CD4-positive, alpha-beta memory T cell (primary cell): Measurements from ENCODE around the gene PCLO. TPM values are rescaled to one million over a fixed set of nuclear protein-coding genes. Genes with fewer than 3 reads are reported as not detected.

ENCODE experiments used
- CTCF ChIA-PET: fragments of 350-600 bp; sonication (Branson Sonifier 250); formaldehyde crosslinking; loops from one replicate; lab custom pipeline; 2021; ENCODE audit warnings: inconsistent platforms; ENCODE audit not compliant: partially characterized antibody; lab: Charles Lee
- POLR2A ChIA-PET: fragments of 350-600 bp; sonication (Branson Sonifier 250); formaldehyde crosslinking; loops from one replicate; lab custom pipeline; 2021; ENCODE audit not compliant: partially characterized antibody; lab: Charles Lee
- DNase-seq, 5 donors: peaks; one replicate each; pipeline versions ENCODE4 v3.0.0 to v3.0.0-alpha.2; 2020 to 2022; ENCODE audit warnings: mixed read lengths in 1 of 5
- H3K27ac ChIP-seq: one replicate; pipeline ENCODE4 v1.7.0; 2013; ENCODE audit warnings: low read depth, low read length
- H3K27me3 ChIP-seq: 2 replicates; pipeline ENCODE4 v1.7.0; 2013; ENCODE audit warnings: mild to moderate bottlenecking, low read length, moderate library complexity; ENCODE audit not compliant: insufficient read depth
- H3K36me3 ChIP-seq: 2 replicates; pipeline ENCODE4 v1.7.0; 2013; ENCODE audit warnings: mild to moderate bottlenecking, low read length, moderate library complexity; ENCODE audit not compliant: insufficient read depth
- H3K4me1 ChIP-seq: 2 replicates; pipeline ENCODE4 v1.7.0; 2013; ENCODE audit warnings: mild to moderate bottlenecking, low read length, moderate library complexity; ENCODE audit not compliant: insufficient read depth
- H3K4me3 ChIP-seq, 2 donors: one replicate each; pipeline ENCODE4 v1.7.0; 2013; ENCODE audit warnings: low read length in 2 of 2, mild to moderate bottlenecking in 1 of 2
- H3K9me3 ChIP-seq, 2 donors: one replicate each; pipeline ENCODE4 v1.7.0; 2013; ENCODE audit warnings: low read length in 2 of 2, control low read depth in 1 of 2; ENCODE audit not compliant: control insufficient read depth in 1 of 2
- H3K27ac Mint-ChIP-seq, 7 donors: one replicate each; pipeline ENCODE4 v1.8.0; 2020 to 2021; ENCODE audit warnings: mixed read lengths in 7 of 7, mild to moderate bottlenecking in 6 of 7, inconsistent platforms in 3 of 7, moderate library complexity in 3 of 7
- H3K27me3 Mint-ChIP-seq, 2 donors: one replicate each; pipeline ENCODE4 v1.8.0; 2020 to 2021; ENCODE audit warnings: mixed read lengths in 2 of 2
- H3K36me3 Mint-ChIP-seq, 2 donors: one replicate each; pipeline ENCODE4 v1.8.0; 2020 to 2021; ENCODE audit warnings: mixed read lengths in 2 of 2, inconsistent platforms in 1 of 2, mild to moderate bottlenecking in 1 of 2
- H3K4me1 Mint-ChIP-seq, 4 donors: one replicate each; pipeline ENCODE4 v1.8.0; 2020 to 2021; ENCODE audit warnings: mixed read lengths in 4 of 4, mild to moderate bottlenecking in 1 of 4
- H3K4me3 Mint-ChIP-seq, 8 donors: one replicate each; pipeline ENCODE4 v1.8.0; 2020 to 2021; ENCODE audit warnings: mixed read lengths in 8 of 8, mild to moderate bottlenecking in 7 of 8, moderate library complexity in 6 of 8, inconsistent platforms in 3 of 8
- H3K9me3 Mint-ChIP-seq, 8 donors: one replicate each; pipeline ENCODE4 v1.8.0; 2020 to 2021; ENCODE audit warnings: mixed read lengths in 8 of 8, mild to moderate bottlenecking in 5 of 8, inconsistent platforms in 3 of 8, moderate library complexity in 1 of 8
- intact Hi-C: fragments of 100-400 bp; cut with micrococcal nuclease; formaldehyde crosslinking; loops from one replicate; pipeline ENCODE4 v1.15.1; 2023
- polyA plus RNA-seq, 2 donors: library from polyadenylated mRNA; unstranded; fragments of 300-500 nt; fragmentation: Illumina TruSeq; gene quantifications; one replicate each; pipeline ENCODE4 v1.2.3, GENCODE V29; 2021
- total RNA-seq, 2 experiments: library from RNA; stranded (reverse); gene quantifications; one replicate each; pipeline ENCODE4 v1.2.3, GENCODE V29; 2021

The PCLO gene
- total and polyA plus RNA-seq, 4 experiments from 2014 or later, result 0.03 TPM; not detected in 3

- intact Hi-C loops, result no loop called here
- H3K36me3 Mint-ChIP-seq, result no peaks in the 10 kb centered on the region
- ChIA-PET POLR2A (no interaction called here), CTCF (no interaction called here)
- peaks cover 0 to 16% (median 2%) of the 10 kb centered on the region in 8 donors for H3K9me3 Mint-ChIP-seq
- no peaks in the 10 kb centered on the region for H3K27me3 ChIP-seq
- no peak overlapping the region for H3K4me3 Mint-ChIP-seq
- H3K27me3 Mint-ChIP-seq, result no peaks in the 10 kb centered on the region
- no peak overlapping the region for H3K27ac Mint-ChIP-seq
- no peaks in the 10 kb centered on the region for H3K4me1 ChIP-seq
- no peak overlapping the region for H3K27ac ChIP-seq
- no peaks in the 10 kb centered on the region for H3K4me1 Mint-ChIP-seq
- no peaks in the 10 kb centered on the region for H3K36me3 ChIP-seq
- H3K4me3 ChIP-seq, result no peak overlapping the region
- no peak for DNase-seq
- no peaks in the 10 kb centered on the region for H3K9me3 ChIP-seq
Measured at GRCh38 chr7:82760074-82760473, 402.6 kb downstream of the PCLO start.

DNA sequence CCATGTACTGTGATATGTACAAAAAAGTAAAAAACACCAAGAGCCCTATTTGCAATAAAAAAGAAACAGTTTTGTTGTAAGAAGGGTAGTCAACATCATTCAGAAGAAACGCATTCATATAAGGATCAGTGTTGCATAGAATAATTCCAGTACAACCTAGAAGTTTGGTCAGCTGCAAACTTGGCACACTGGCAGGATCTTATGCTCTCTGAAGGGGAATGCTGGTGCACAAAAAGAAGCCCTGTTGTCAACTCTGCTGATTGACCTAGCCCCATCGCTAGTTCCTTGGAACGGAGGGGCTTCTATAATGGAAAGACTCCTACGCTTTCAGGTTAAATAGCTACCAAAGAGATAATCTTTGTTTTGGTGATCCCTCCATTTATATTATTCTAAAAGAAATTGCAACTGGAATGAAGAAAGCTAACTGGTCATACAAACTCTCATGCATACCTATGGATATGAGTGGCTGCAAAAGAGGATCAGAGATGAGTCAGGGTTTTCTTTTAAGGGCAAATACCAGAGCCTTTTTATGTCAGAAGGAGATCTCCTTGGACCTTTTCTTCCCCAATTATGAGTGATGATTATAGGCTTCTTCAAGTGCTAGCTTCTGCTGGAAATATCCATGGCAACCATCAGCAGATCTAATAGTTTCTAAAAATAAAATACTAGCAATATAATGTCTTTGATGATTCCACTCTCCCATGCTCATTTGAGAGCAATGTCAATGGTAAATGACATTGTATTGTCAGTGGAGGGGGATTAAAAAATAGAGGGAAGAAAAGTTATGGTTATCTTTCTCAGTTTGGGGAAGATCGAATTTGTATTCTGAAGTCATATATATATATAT is 406.8 kb downstream of the PCLO start:
- Histone ChIP-seq H3K9me3 (no peaks in the 10 kb centered on the region), H3K4me1 (no peaks in the 10 kb centered on the region), H3K27me3 (no peaks in the 10 kb centered on the region), H3K4me3 (no peak overlapping the region), H3K27ac (no peak overlapping the region), H3K36me3 (no peaks in the 10 kb centered on the region)
- peaks cover 0 to 14% (median 3%) of the 10 kb centered on the region in 8 donors for H3K9me3 Mint-ChIP-seq
- no peaks in the 10 kb centered on the region for H3K4me1 Mint-ChIP-seq
- H3K4me3 Mint-ChIP-seq, result no peak overlapping the region
- CTCF ChIA-PET, result no interaction called here
- H3K36me3 Mint-ChIP-seq, result no peaks in the 10 kb centered on the region
- no peak for DNase-seq
- H3K27me3 Mint-ChIP-seq, result no peaks in the 10 kb centered on the region
- POLR2A ChIA-PET, result no interaction called here
- no peak overlapping the region for H3K27ac Mint-ChIP-seq
- intact Hi-C loops, result no loop called here

DNA sequence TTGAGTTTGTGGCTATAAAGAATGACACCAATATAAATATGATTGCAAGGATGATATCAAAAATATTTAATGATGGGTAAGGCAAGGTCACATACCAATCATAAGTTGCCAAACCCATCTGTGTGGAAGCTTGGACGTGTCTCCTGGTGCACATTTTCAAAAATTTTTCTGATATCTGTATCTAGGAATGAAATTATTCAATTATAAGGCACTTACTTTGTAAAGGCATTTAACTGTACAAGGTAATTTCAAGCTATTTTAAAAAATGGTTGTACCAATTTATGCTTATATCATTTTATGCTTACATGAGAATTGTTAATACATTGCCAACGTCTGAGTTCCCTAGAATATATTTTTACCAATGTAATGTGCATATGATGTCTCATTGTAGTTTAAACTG is 412.7 kb downstream of the PCLO start:
- H3K36me3 ChIP-seq, result no peaks in the 10 kb centered on the region

DNA sequence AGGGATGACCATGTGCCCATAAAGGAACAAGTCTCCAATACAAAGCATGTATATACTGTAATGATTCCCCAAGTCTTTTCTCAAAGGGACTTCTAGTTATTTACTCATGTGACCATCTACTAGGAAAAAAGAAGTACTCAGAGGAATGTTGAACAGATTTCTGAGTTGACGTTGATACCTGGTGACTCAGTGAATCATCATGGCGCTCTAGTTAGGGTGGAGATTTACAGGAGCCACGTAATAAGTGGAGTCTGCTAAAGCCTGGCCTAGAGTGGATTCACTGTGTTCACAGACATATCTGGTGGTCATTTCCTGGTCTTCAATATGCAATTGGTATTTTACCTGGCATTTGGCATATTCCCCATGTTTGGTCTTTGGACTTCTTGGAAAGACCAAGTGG is 416.9 kb downstream of the PCLO start:
- peaks cover 0 to 16% (median 4%) of the 10 kb centered on the region in 8 donors for H3K9me3 Mint-ChIP-seq
- H3K36me3 ChIP-seq, result no peaks in the 10 kb centered on the region
- ChIA-PET POLR2A (no interaction called here), CTCF (no interaction called here)
- H3K27me3 Mint-ChIP-seq, result no peaks in the 10 kb centered on the region
- H3K27ac Mint-ChIP-seq, result no peak overlapping the region
- no peaks in the 10 kb centered on the region for H3K4me1 Mint-ChIP-seq
- no peak overlapping the region for H3K4me3 Mint-ChIP-seq
- no peak for DNase-seq
- H3K4me3 ChIP-seq, result no peak overlapping the region
- no peaks in the 10 kb centered on the region for H3K36me3 Mint-ChIP-seq
- no peaks in the 10 kb centered on the region for H3K9me3 ChIP-seq
- no peaks in the 10 kb centered on the region for H3K27me3 ChIP-seq
- intact Hi-C loops, result no loop called here
- H3K4me1 ChIP-seq, result no peaks in the 10 kb centered on the region
- no peak overlapping the region for H3K27ac ChIP-seq

More for the DNA sequence above, 412.7 kb downstream of the PCLO start:
- Mint-ChIP-seq H3K4me1 (no peaks in the 10 kb centered on the region), H3K27ac (no peak overlapping the region), H3K4me3 (no peak overlapping the region), H3K27me3 (no peaks in the 10 kb centered on the region), H3K9me3 (peaks cover 0 to 9% (median 1%) of the 10 kb centered on the region in 8 donors), H3K36me3 (no peaks in the 10 kb centered on the region)
- H3K27me3 ChIP-seq, result no peaks in the 10 kb centered on the region
- no peak overlapping the region for H3K27ac ChIP-seq
- H3K9me3 ChIP-seq, result no peaks in the 10 kb centered on the region
- intact Hi-C loops, result no loop called here
- CTCF ChIA-PET, result no interaction called here
- POLR2A ChIA-PET, result no interaction called here
- no peaks in the 10 kb centered on the region for H3K4me1 ChIP-seq
- no peak for DNase-seq
- no peak overlapping the region for H3K4me3 ChIP-seq

GRCh38 chr7:82745117-82745516 is 417.6 kb downstream of the PCLO start:
- H3K4me3 Mint-ChIP-seq, result no peak overlapping the region
- no peaks in the 10 kb centered on the region for H3K27me3 Mint-ChIP-seq
- no peaks in the 10 kb centered on the region for H3K36me3 Mint-ChIP-seq
- intact Hi-C loops, result no loop called here
- no peak overlapping the region for H3K27ac Mint-ChIP-seq
- H3K9me3 Mint-ChIP-seq, result peaks cover 0 to 16% (median 4%) of the 10 kb centered on the region in 8 donors
- Histone ChIP-seq H3K27me3 (no peaks in the 10 kb centered on the region), H3K27ac (no peak overlapping the region), H3K36me3 (no peaks in the 10 kb centered on the region), H3K9me3 (no peaks in the 10 kb centered on the region), H3K4me3 (no peak overlapping the region), H3K4me1 (no peaks in the 10 kb centered on the region)
- DNase-seq, result no peak
- ChIA-PET CTCF (no interaction called here), POLR2A (no interaction called here)
- H3K4me1 Mint-ChIP-seq, result no peaks in the 10 kb centered on the region

DNA sequence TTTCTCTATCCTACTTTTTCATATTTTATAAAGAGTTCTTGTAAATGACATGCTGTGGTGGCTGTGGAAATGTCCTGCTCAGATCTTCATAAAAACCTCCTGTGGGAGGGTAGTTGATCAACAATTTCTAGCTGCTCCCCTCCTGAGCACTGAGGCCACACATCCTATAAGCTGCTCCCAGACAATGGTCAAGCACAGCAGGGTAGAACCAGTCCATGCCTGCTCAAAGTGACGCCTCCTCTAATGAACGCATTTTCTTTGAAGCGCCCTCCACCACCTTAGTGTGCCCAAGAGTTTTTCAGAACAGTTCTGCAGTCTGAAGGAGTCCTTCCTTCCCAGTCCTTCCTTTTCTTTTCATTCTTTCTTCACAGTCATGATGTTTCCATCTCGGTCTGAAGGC is 420.5 kb downstream of the PCLO start:
- H3K9me3 Mint-ChIP-seq, result peaks cover 0 to 12% (median 4%) of the 10 kb centered on the region in 8 donors
- Histone ChIP-seq H3K9me3 (no peaks in the 10 kb centered on the region), H3K27me3 (no peaks in the 10 kb centered on the region), H3K4me1 (no peaks in the 10 kb centered on the region), H3K27ac (no peak overlapping the region), H3K36me3 (no peaks in the 10 kb centered on the region), H3K4me3 (no peak overlapping the region)
- ChIA-PET POLR2A (no interaction called here), CTCF (no interaction called here)
- intact Hi-C loops, result no loop called here
- H3K27ac Mint-ChIP-seq, result no peak overlapping the region
- no peaks in the 10 kb centered on the region for H3K27me3 Mint-ChIP-seq
- H3K4me1 Mint-ChIP-seq, result no peaks in the 10 kb centered on the region
- no peak overlapping the region for H3K4me3 Mint-ChIP-seq
- H3K36me3 Mint-ChIP-seq, result no peaks in the 10 kb centered on the region
- no peak for DNase-seq

GRCh38 chr7:82741493-82741892 is 421.2 kb downstream of the PCLO start:
- no peak overlapping the region for H3K4me3 ChIP-seq
- Mint-ChIP-seq H3K9me3 (peaks cover 0 to 16% (median 4%) of the 10 kb centered on the region in 8 donors), H3K27ac (no peak overlapping the region), H3K27me3 (no peaks in the 10 kb centered on the region), H3K36me3 (no peaks in the 10 kb centered on the region), H3K4me1 (no peaks in the 10 kb centered on the region), H3K4me3 (no peak overlapping the region)
- ChIA-PET POLR2A (no interaction called here), CTCF (no interaction called here)
- H3K9me3 ChIP-seq, result no peaks in the 10 kb centered on the region
- intact Hi-C loops, result no loop called here
- no peaks in the 10 kb centered on the region for H3K27me3 ChIP-seq
- DNase-seq, result no peak
- no peak overlapping the region for H3K27ac ChIP-seq
- H3K36me3 ChIP-seq, result no peaks in the 10 kb centered on the region
- no peaks in the 10 kb centered on the region for H3K4me1 ChIP-seq
